Gastroesophageal sphincter (tissue), 3 donors: ENCODE results near the gene DENND4C.

ENCODE experiments used
- EP300 ChIP-seq: sonication (generic); formaldehyde crosslinking; IDR thresholded peaks from one replicate; pipeline ENCODE4 v1.6.1; 2017; ENCODE audit warnings: antibody characterized with exemption, mild to moderate bottlenecking
- POLR2A ChIP-seq, 2 donors: fragments of 450-650 bp; IDR thresholded peaks; one replicate each; pipeline ENCODE4 v1.6.1; 2017; ENCODE audit warnings: antibody characterized with exemption in 2 of 2, mild to moderate bottlenecking in 2 of 2, moderate library complexity in 1 of 2
- POLR2AphosphoS5 ChIP-seq: sonication (generic); formaldehyde crosslinking; IDR thresholded peaks from one replicate; pipeline ENCODE4 v1.6.1; 2017; ENCODE audit warnings: antibody characterized with exemption
- TF ChIP-seq, protein P1 (sequence below), 4 experiments: fragments of 200-600 bp in 2 of 4; fragments of 450-650 bp in 2 of 4; sonication (generic) in 1 of 4; IDR thresholded peaks; one replicate each; pipeline ENCODE4 v1.5.1; 2017 to 2019; ENCODE audit warnings: antibody characterized with exemption in 4 of 4, mild to moderate bottlenecking in 2 of 4, moderate library complexity in 2 of 4

DNA sequence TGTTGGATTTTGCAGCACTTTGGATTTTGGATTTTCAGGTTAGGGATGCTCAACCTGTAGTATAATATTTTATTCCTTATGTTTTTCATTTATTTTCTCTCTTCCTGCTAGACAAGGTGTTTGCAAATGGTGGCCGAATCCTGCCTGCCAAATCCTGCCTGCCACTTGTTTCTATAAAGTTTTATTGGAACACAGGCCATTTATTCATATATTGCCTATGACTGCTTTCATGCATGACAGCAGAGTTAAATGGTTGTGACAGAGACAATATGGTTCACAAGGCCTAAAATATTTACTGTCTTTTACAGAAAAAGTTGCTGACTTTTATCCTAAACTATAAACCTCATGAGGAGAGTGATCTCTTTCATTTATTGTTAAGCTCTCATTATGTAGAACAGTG, 72.7 kb downstream of the DENND4C start:
- TF ChIP-seq, protein P1, sequence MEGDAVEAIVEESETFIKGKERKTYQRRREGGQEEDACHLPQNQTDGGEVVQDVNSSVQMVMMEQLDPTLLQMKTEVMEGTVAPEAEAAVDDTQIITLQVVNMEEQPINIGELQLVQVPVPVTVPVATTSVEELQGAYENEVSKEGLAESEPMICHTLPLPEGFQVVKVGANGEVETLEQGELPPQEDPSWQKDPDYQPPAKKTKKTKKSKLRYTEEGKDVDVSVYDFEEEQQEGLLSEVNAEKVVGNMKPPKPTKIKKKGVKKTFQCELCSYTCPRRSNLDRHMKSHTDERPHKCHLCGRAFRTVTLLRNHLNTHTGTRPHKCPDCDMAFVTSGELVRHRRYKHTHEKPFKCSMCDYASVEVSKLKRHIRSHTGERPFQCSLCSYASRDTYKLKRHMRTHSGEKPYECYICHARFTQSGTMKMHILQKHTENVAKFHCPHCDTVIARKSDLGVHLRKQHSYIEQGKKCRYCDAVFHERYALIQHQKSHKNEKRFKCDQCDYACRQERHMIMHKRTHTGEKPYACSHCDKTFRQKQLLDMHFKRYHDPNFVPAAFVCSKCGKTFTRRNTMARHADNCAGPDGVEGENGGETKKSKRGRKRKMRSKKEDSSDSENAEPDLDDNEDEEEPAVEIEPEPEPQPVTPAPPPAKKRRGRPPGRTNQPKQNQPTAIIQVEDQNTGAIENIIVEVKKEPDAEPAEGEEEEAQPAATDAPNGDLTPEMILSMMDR (IDR thresholded peaks at IDR 0.05) = no peak
- no peak for TF ChIP-seq POLR2AphosphoS5
- no peak for TF ChIP-seq POLR2A (IDR thresholded peaks at IDR 0.05)
- no peak for TF ChIP-seq EP300
